Lung (tissue), 12 donors: ENCODE measurements around the gene TAMALIN. TPM values are rescaled to one million over a fixed set of nuclear protein-coding genes. Genes with fewer than 3 reads are reported as not detected.

Source experiments
- ATAC-seq: fragments of 200-7000 bp; cut with Tn5 transposase; one replicate; pipeline ENCODE4 v1.9.1; 2020; ENCODE audit warnings: moderate number of reproducible peaks; ENCODE audit not compliant: insufficient read depth, low FRiP score
- DNase-seq, 3 donors: peaks; one replicate each; pipeline ENCODE4 v3.0.0-alpha.2; 2013 to 2017
- H3K27ac ChIP-seq, 2 donors: one replicate each; pipeline ENCODE4 v1.5.1; 2013; ENCODE audit warnings: mild to moderate bottlenecking in 2 of 2, moderate library complexity in 2 of 2, control low read depth in 1 of 2, inconsistent platforms in 1 of 2, low read depth in 1 of 2, low read length in 1 of 2
- H3K27me3 ChIP-seq, 3 donors: one replicate each; pipeline ENCODE4 v1.5.1; 2013; ENCODE audit warnings: low read length in 2 of 3; ENCODE audit not compliant: control insufficient read depth in 3 of 3, insufficient read depth in 3 of 3
- H3K36me3 ChIP-seq, 4 donors: one replicate each; pipeline ENCODE4 v1.5.1; 2013; ENCODE audit warnings: low read length in 4 of 4, mild to moderate bottlenecking in 1 of 4, moderate library complexity in 1 of 4; ENCODE audit not compliant: control insufficient read depth in 4 of 4, insufficient read depth in 4 of 4
- H3K4me1 ChIP-seq, 5 donors: one replicate each; pipeline ENCODE4 v1.5.1; 2013; ENCODE audit warnings: low read length in 5 of 5, mild to moderate bottlenecking in 2 of 5, moderate library complexity in 1 of 5; ENCODE audit not compliant: control insufficient read depth in 5 of 5, insufficient read depth in 5 of 5
- H3K4me3 ChIP-seq: one replicate; pipeline ENCODE4 v1.5.1; 2013; ENCODE audit warnings: mild to moderate bottlenecking, control low read depth, moderate library complexity
- H3K9ac ChIP-seq, 2 donors: one replicate each; pipeline ENCODE4 v1.5.1; 2013; ENCODE audit warnings: low read length in 2 of 2, control low read depth in 1 of 2; ENCODE audit not compliant: insufficient read depth in 1 of 2
- H3K9me3 ChIP-seq, 4 donors: one replicate each; pipeline ENCODE4 v1.5.1; 2013; ENCODE audit warnings: low read length in 3 of 4, mild to moderate bottlenecking in 1 of 4, moderate library complexity in 1 of 4; ENCODE audit not compliant: control insufficient read depth in 4 of 4, insufficient read depth in 3 of 4
- CTCF ChIP-seq: IDR thresholded peaks from 2 replicates; pipeline ENCODE4 v1.5.1; 2012; ENCODE audit warnings: mild to moderate bottlenecking; ENCODE audit errors: control extremely low read depth, extremely low read depth
- WGBS, 2 donors: extraction: QIAGEN DNeasy Blood & Tissue Kit; methylation state at CpG; one replicate each; pipeline ENCODE4 v1.1.7; 2013; 5-methylcytosine and 5-hydroxymethylcytosine counted together
- polyA plus RNA-seq, 2 donors: library from polyadenylated mRNA; stranded (reverse); fragments of 200-250 nt; gene quantifications; one replicate each; pipeline ENCODE4 v1.2.1, GENCODE V29; 2013
- total RNA-seq, 2 donors: library from RNA; depleted of rRNA in 1 of 2; stranded (reverse); fragments of >200 nt in 1 of 2; gene quantifications; one replicate each; pipeline ENCODE4 v1.2.1, GENCODE V29; 2014 to 2021
- donor health status: control.
- donor health status: control.
- donor health status: Bipolar disorder and iron deficiency.
- donor health status: healthy.
- donor health status: DM: yes; HTN: yes; CAD: no.

Gene TAMALIN
- total and polyA plus RNA-seq, 4 donors: 31.4 to 84.0 (median 60.4) TPM

DNA sequence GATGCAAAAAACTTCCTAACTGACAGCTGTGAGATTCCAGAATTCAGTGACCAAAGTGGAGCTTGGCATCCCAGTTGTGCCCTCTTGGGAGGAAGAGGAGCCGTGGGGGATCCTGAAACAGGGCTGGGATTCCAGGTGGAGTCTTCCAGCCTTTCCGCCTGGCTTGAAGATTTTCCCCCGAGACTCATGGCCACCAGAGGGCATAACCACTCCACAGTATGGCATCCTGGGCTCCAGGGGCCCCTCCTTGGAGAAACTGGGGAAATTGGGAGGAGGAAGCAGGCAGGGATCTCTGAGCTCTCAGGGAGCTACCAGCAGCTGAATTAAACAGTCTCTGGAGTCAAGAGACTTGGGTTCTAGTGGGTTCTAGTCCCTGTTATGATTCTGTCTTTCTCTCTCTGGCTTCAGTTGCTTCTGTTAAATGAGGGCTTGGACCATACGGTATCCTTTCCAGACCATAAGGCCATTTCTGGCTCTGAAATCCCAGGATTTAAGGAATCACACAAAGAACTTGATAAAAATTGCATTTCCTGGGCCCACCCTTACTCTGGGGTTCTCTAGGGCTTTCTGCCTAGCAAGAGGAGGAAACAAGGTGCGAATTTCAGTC, 2.6 kb upstream of the TAMALIN start:
- TF ChIP-seq CTCF: peak; percentile 80
- DNase-seq (peak; percentile 69 to 78 (median 73)), ATAC-seq (no peak)
- Histone ChIP-seq H3K27ac (no peak overlapping the region), H3K27me3 (peaks cover 0 to 29% (median 0%) of the 10 kb centered on the region in 3 donors), H3K9ac (no peak overlapping the region), H3K4me1 (peaks cover 0 to 25% (median 9%) of the 10 kb centered on the region in 5 donors), H3K36me3 (peaks cover 0 to 3% (median under 1%) of the 10 kb centered on the region in 4 donors), H3K4me3 (no peak overlapping the region), H3K9me3 (no peaks in the 10 kb centered on the region)
- 55 to 60% methylated on average over 5 of the region's 5 CpGs for WGBS, 2 donors

DNA sequence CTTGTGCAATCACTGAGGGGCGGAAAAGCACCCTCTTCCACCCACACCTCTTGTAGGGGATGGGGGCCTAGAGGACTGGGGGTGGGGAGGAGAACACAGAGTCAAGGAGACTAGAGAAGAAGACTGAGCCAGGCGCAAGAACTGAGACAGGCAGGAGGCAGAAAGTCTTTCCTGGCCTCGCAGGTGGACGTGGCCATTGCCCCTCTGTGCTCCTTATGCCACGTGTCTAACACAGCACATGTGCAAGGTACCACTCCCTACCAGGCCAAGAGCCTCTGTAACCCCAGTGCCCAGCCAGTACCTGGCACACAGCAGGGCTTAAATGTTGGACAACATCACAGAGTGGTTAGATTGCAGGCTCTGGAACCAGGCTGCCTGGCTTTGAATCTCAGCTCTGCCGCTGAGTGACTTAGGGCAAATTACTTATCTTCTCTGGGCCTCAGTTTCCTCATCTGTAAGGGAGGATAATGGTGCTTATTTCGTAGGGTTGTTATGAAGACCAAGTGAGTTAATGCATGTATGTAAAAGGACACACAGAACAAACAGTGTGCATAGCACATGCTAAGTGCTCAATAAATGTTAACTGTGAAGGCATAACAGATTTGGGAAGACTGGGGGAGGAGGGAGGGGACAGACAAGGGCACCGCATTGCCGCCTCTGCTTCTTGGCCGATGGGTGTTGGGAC, 1.4 kb upstream of the TAMALIN start:
- DNase-seq: no peak
- Histone ChIP-seq H3K27ac (no peak overlapping the region), H3K9ac (no peak overlapping the region), H3K4me1 (peaks cover 0 to 36% (median 15%) of the 10 kb centered on the region in 5 donors), H3K36me3 (peaks cover 0 to 3% (median 0%) of the 10 kb centered on the region in 4 donors), H3K27me3 (peaks cover 0 to 29% (median 0%) of the 10 kb centered on the region in 3 donors), H3K4me3 (no peak overlapping the region), H3K9me3 (no peaks in the 10 kb centered on the region)
- no peak for TF ChIP-seq CTCF
- no peak for ATAC-seq
- WGBS, 2 donors: 63 to 77% methylated on average over 10 of the region's 10 CpGs

- peak; percentile 47 to 55 (median 55) for DNase-seq
- no peaks in the 10 kb centered on the region for H3K9me3 ChIP-seq
- no peak for ATAC-seq
- H3K4me1 ChIP-seq: peaks cover 0 to 44% (median 22%) of the 10 kb centered on the region in 5 donors
- no peak overlapping the region for H3K9ac ChIP-seq
- H3K27me3 ChIP-seq: peaks cover 0 to 29% (median 0%) of the 10 kb centered on the region in 3 donors
- peak overlapping the region; percentile 17 for H3K4me3 ChIP-seq
- 18 to 20% methylated on average over 28 of the region's 28 CpGs for WGBS, 2 donors
- H3K27ac ChIP-seq: peak overlapping the region in 1 of 2 donors; percentile 55
- peaks cover 0 to 9% (median 4%) of the 10 kb centered on the region in 4 donors for H3K36me3 ChIP-seq
- TF ChIP-seq CTCF: no peak
Observed at GRCh38 chr12:52005903-52006703, 643 bp upstream of the TAMALIN start.
